ENCODE results near the gene GJC1.
A peak's percentile ranks its signal among the peaks of the same experiment; 100 is the strongest.
"Not testable (repeated sequence)": the region's sequence is repeated elsewhere in the genome, so short reads cannot be mapped to it uniquely, and the experiment has no call there.

GJC1 gene

GRCh38 chr17:44844390-44844830 lies 14.3 kb upstream of the GJC1 start:
- no peak for DNase-seq (ENCODE audit: low spot score)

- no peak for DNase-seq (ENCODE audit: low spot score)
Observed at GRCh38 chr17:44842748-44843147, 12.7 kb upstream of the GJC1 start.

GRCh38 chr17:44840936-44841335 lies 10.8 kb upstream of the GJC1 start:
- no peak for DNase-seq (ENCODE audit: low spot score)

GRCh38 chr17:44840274-44840673 lies 10.2 kb upstream of the GJC1 start:
- DNase-seq (ENCODE audit: low spot score): no peak

GRCh38 chr17:44837196-44837595 lies 7.1 kb upstream of the GJC1 start:
- DNase-seq (ENCODE audit: low spot score): no peak

GRCh38 chr17:44832805-44833204 lies 2.7 kb upstream of the GJC1 start:
- no peak for DNase-seq (ENCODE audit: low spot score)

- DNase-seq (ENCODE audit: low spot score): no peak
Observed at GRCh38 chr17:44831371-44831770, 1.3 kb upstream of the GJC1 start.

GRCh38 chr17:44830359-44831288 lies 537 bp upstream of the GJC1 start:
- no peak for DNase-seq (ENCODE audit: low spot score)

- no peak for DNase-seq (ENCODE audit: low spot score)
Observed at GRCh38 chr17:44828919-44829522, 1.1 kb downstream of the GJC1 start.

- DNase-seq (ENCODE audit: low spot score): no peak
Observed at GRCh38 chr17:44827863-44828262, 2.2 kb downstream of the GJC1 start.

GRCh38 chr17:44826123-44826790 lies 3.8 kb downstream of the GJC1 start:
- DNase-seq (ENCODE audit: low spot score): no peak

- DNase-seq (ENCODE audit: low spot score): not testable (repeated sequence)
Observed at GRCh38 chr17:44825236-44825635, 4.9 kb downstream of the GJC1 start.

- peak; percentile 70 for DNase-seq (ENCODE audit: low spot score)
Observed at GRCh38 chr17:44820631-44821212, 9.4 kb downstream of the GJC1 start.

GRCh38 chr17:44818508-44818907 lies 11.6 kb downstream of the GJC1 start:
- DNase-seq (ENCODE audit: low spot score): not testable (repeated sequence)

GRCh38 chr17:44812263-44812662 lies 17.8 kb downstream of the GJC1 start:
- DNase-seq (ENCODE audit: low spot score): no peak

- not testable (repeated sequence) for DNase-seq (ENCODE audit: low spot score)
Observed at GRCh38 chr17:44808656-44809388, 21.3 kb downstream of the GJC1 start.

GRCh38 chr17:44808156-44808555 lies 21.9 kb downstream of the GJC1 start:
- no peak for DNase-seq (ENCODE audit: low spot score)

GRCh38 chr17:44807817-44808155 lies 22.3 kb downstream of the GJC1 start:
- DNase-seq (ENCODE audit: low spot score): no peak

- DNase-seq (ENCODE audit: low spot score): no peak
Observed at GRCh38 chr17:44807093-44807816, 22.8 kb downstream of the GJC1 start.

- no peak for DNase-seq (ENCODE audit: low spot score)
Observed at GRCh38 chr17:44804302-44805089, 25.6 kb downstream of the GJC1 start.

All from LoVo (cell line).